ENCODE data around the gene TCF7.

Gene TCF7

DNA sequence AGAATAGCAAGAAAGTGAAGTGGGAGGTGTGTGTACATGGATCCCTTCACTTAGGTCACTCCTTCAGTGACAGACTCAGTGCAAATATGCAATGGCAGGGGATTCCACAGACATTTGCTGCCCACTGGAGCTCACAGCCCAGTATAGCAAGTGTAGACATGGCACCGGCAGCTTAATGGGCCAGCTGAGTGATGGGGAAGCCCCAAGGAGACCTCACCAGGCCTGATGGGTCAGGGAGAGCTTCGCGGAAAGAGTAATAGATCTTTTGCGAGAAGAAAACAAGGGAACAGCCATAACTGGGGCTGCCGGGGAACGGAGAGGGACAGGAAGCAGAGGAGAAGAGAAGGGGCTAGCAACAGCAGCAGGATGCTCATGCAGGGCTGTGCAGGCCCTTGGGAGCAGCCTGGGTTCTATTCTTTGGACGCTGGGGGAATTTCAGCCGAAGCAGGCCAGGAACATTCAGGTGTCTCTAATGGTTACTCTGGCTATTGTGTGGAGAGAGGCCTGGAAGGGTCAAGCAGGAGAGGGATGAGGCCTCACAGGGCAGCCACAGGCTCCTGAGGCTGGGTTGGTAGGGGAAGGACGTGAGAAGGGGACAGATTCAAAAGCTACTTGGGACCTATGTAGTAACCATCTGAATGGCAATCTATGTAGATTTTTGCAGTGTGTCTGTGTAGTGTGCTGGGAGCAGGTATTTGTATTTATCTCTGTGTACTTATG is 27.0 kb downstream of the TCF7 start:
- no peak overlapping the region for H3K9ac ChIP-seq (ENCODE audit: low read depth, low read length)
- H3K9me3 ChIP-seq (ENCODE audit: control insufficient read depth, insufficient read depth, low read length), result no peaks in the 10 kb centered on the region
- H3K4me1 ChIP-seq (ENCODE audit: control insufficient read depth, insufficient read depth, low read length), result peaks cover 7% of the 10 kb centered on the region
- no peak overlapping the region for H3K27ac ChIP-seq (ENCODE audit: low read depth, low read length)
- peaks cover 67% of the 10 kb centered on the region for H3K36me3 ChIP-seq (ENCODE audit: control insufficient read depth, insufficient read depth, low read length)
- no peaks in the 10 kb centered on the region for H3K27me3 ChIP-seq (ENCODE audit: control insufficient read depth, insufficient read depth, low read length)
- no peak overlapping the region for H3K4me3 ChIP-seq (ENCODE audit: low read depth, low read length)

DNA sequence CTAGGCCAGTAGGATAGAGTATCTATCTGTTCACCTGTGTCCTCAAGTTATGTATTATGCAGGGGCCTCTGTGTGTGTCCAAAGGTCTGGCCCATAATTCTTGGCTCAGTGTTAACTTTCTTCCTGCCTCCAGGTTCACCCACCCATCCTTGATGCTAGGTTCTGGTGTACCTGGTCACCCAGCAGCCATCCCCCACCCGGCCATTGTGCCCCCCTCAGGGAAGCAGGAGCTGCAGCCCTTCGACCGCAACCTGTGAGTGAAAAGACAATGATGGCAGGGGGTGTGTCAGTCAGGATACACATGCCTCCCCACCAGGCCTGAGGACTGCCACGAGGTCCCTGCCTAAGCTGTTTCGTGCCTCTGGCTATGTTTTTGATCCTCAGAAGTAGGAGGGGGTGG is 27.6 kb downstream of the TCF7 start:
- Histone ChIP-seq H3K27ac (ENCODE audit: low read depth, low read length) (no peak overlapping the region), H3K4me1 (ENCODE audit: control insufficient read depth, insufficient read depth, low read length) (peaks cover 7% of the 10 kb centered on the region), H3K36me3 (ENCODE audit: control insufficient read depth, insufficient read depth, low read length) (peaks cover 70% of the 10 kb centered on the region), H3K4me3 (ENCODE audit: low read depth, low read length) (no peak overlapping the region), H3K9ac (ENCODE audit: low read depth, low read length) (no peak overlapping the region), H3K9me3 (ENCODE audit: control insufficient read depth, insufficient read depth, low read length) (no peaks in the 10 kb centered on the region), H3K27me3 (ENCODE audit: control insufficient read depth, insufficient read depth, low read length) (no peaks in the 10 kb centered on the region)

DNA sequence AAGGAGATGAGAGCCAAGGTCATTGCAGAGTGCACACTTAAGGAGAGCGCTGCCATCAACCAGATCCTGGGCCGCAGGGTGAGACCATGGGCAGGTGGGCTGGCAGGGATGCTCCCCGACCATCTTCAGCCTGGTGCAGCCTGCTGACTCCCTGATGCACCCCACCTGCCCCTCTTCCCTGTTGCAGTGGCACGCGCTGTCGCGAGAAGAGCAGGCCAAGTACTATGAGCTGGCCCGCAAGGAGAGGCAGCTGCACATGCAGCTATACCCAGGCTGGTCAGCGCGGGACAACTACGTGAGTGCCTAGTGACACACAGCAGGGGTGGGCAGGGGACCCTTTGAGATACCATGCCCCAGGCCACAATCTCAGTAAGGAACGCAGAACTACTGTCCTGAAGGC is 28.3 kb downstream of the TCF7 start:
- Histone ChIP-seq H3K9me3 (ENCODE audit: control insufficient read depth, insufficient read depth, low read length) (no peaks in the 10 kb centered on the region), H3K36me3 (ENCODE audit: control insufficient read depth, insufficient read depth, low read length) (peaks cover 72% of the 10 kb centered on the region), H3K4me3 (ENCODE audit: low read depth, low read length) (no peak overlapping the region), H3K9ac (ENCODE audit: low read depth, low read length) (no peak overlapping the region), H3K4me1 (ENCODE audit: control insufficient read depth, insufficient read depth, low read length) (peaks cover 3% of the 10 kb centered on the region; the same call in 1 of the 2 replicates), H3K27ac (ENCODE audit: low read depth, low read length) (no peak overlapping the region), H3K27me3 (ENCODE audit: control insufficient read depth, insufficient read depth, low read length) (no peaks in the 10 kb centered on the region)

DNA sequence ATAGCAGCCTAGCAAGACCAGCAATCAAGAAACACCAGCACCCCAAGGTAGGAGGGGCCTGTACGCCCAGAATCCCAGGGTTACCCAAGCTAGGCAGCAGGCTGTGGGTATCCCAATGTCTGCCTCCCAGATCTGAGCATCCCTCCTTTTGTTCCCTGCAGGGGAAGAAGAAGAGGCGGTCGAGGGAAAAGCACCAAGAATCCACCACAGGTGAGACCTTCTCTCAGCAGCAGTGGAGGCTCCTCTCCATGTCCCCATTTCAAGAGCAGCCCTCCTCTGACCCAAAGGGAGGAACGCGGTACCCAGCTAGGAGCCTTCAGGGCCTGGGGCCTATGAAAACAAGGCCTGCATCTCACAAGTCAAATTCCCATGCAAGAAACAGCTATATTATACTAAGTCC is 28.9 kb downstream of the TCF7 start:
- H3K36me3 ChIP-seq (ENCODE audit: control insufficient read depth, insufficient read depth, low read length), result peaks cover 73% of the 10 kb centered on the region
- no peak overlapping the region for H3K27ac ChIP-seq (ENCODE audit: low read depth, low read length)

DNA sequence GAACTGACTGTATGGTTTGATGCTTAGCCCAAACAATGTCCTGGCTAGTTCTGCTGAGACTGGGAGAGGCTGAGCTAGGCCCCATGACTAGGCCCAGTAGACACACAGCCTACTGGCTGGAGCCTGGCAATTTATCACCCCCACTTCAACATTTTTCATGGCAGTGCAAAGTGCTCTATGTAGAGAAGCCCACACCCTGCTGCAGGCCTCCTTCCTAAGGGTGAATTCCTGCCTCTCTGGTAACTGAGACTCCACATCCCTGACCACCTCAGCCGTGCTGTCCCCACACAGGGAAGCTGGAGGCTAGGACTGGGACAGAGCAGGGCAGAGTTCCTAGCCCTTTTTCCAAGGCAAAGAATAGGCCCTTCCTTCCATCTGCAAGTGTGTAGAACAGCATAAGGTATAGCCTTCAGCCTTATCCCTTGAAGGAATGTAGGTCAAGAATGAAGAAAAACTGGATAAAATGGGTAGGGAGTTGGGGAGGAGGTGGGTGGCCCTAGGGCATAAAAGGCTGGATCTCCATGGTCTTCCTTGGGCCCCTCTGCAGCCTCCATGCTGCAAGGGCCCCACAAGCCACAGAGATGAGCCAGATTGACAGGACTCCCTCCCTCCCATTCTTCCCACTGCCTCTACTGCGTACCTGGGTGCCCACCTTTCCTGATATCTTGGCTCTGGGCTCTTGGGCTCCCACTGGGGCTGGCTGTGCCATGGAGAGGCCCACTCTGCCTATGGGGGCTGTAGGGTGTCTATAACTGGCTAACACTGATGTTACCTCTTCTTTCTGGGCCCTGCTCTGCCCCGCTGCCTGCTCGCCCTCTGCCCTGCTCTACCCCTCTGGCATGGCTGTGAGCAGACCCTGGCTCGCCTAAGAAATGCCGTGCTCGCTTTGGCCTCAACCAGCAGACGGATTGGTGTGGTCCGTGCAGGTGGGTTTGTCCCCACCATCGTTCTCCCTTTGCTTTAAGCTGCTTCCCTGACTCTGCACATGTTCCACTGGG is 29.8 kb downstream of the TCF7 start:
- peaks cover 3% of the 10 kb centered on the region; the same call in 1 of the 2 replicates for H3K4me1 ChIP-seq (ENCODE audit: control insufficient read depth, insufficient read depth, low read length)
- no peak overlapping the region for H3K27ac ChIP-seq (ENCODE audit: low read depth, low read length)
- H3K27me3 ChIP-seq (ENCODE audit: control insufficient read depth, insufficient read depth, low read length), result no peaks in the 10 kb centered on the region
- H3K9ac ChIP-seq (ENCODE audit: low read depth, low read length), result no peak overlapping the region
- no peaks in the 10 kb centered on the region for H3K9me3 ChIP-seq (ENCODE audit: control insufficient read depth, insufficient read depth, low read length)
- peaks cover 76% of the 10 kb centered on the region for H3K36me3 ChIP-seq (ENCODE audit: control insufficient read depth, insufficient read depth, low read length)
- no peak overlapping the region for H3K4me3 ChIP-seq (ENCODE audit: low read depth, low read length)

More for the DNA sequence above, 28.9 kb downstream of the TCF7 start:
- H3K4me1 ChIP-seq (ENCODE audit: control insufficient read depth, insufficient read depth, low read length), result peaks cover 3% of the 10 kb centered on the region; the same call in 1 of the 2 replicates
- no peak overlapping the region for H3K4me3 ChIP-seq (ENCODE audit: low read depth, low read length)
- H3K9ac ChIP-seq (ENCODE audit: low read depth, low read length), result no peak overlapping the region
- H3K27me3 ChIP-seq (ENCODE audit: control insufficient read depth, insufficient read depth, low read length), result no peaks in the 10 kb centered on the region
- H3K9me3 ChIP-seq (ENCODE audit: control insufficient read depth, insufficient read depth, low read length), result no peaks in the 10 kb centered on the region

DNA sequence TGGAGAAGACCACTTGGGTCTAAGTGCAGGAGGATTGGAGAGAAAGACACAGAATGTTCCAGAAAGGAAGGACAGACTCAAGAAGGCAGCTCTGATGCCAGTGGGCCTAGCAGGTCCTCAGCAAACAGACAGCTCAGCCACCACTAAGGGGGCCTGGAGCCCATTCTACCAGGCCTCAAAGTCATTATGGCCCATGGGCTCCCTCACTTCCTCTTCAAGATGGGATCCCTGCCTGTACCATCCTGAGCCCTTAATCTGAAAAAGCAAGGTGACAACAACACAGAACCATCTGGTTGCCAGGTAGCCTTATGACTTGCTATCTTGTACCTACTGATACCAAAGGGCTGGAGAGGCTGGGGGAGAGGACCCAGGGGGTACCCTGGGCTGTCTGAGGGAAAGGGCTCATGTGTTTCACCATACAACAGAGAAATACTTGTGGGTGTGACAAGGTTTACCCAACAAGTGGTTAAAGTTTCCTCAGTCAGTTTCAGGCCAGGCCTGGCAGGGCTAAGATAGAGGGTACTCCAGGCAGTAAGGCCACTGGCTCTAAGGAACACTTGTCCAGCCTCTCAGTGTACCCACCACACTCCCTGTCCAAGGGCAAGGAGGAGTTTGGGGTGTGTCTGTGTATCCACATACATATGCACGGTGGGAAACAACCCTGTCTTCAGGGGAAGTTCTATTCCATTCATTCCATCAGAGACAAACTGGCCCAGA is 30.7 kb downstream of the TCF7 start:
- Histone ChIP-seq H3K4me1 (ENCODE audit: control insufficient read depth, insufficient read depth, low read length) (peaks cover 2% of the 10 kb centered on the region; the same call in 1 of the 2 replicates), H3K36me3 (ENCODE audit: control insufficient read depth, insufficient read depth, low read length) (peaks cover 80% of the 10 kb centered on the region), H3K4me3 (ENCODE audit: low read depth, low read length) (no peak overlapping the region), H3K9me3 (ENCODE audit: control insufficient read depth, insufficient read depth, low read length) (no peaks in the 10 kb centered on the region), H3K9ac (ENCODE audit: low read depth, low read length) (no peak overlapping the region), H3K27me3 (ENCODE audit: control insufficient read depth, insufficient read depth, low read length) (no peaks in the 10 kb centered on the region), H3K27ac (ENCODE audit: low read depth, low read length) (no peak overlapping the region)

DNA sequence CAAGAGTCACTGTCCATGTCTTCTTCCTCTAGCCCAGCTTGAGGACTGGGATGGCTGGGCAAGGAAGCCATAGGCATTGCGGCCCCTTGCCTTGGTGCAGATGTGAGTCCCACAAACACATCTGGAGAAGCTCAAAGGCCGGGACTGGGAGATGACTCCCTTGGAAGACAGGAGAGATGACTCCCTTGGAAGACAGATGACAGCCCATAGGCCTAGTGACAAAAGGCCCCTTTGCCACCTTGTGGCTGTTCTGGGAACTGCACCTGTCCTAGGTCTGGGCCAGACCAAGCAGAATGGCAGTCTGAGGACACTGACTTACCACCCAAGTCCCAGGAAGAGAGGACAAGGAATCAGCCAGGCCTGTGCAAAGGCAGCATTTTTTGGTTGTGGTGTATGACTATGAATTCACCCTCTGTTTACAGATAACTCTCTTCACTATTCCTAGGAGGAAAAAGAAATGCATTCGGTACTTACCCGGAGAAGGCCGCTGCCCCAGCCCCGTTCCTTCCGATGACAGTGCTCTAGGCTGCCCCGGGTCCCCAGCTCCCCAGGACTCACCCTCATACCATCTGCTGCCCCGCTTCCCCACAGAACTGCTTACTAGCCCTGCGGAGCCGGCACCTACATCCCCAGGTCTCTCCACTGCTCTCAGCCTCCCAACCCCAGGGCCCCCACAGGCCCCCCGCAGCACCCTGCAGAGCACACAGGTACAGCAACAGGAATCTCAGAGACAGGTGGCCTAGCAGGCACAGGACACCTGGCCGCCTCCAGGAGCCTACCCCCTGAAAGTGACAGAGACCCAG is 31.5 kb downstream of the TCF7 start:
- Histone ChIP-seq H3K4me3 (ENCODE audit: low read depth, low read length) (no peak overlapping the region), H3K36me3 (ENCODE audit: control insufficient read depth, insufficient read depth, low read length) (peaks cover 84% of the 10 kb centered on the region), H3K9ac (ENCODE audit: low read depth, low read length) (no peak overlapping the region), H3K4me1 (ENCODE audit: control insufficient read depth, insufficient read depth, low read length) (no peaks in the 10 kb centered on the region), H3K27ac (ENCODE audit: low read depth, low read length) (no peak overlapping the region), H3K9me3 (ENCODE audit: control insufficient read depth, insufficient read depth, low read length) (no peaks in the 10 kb centered on the region), H3K27me3 (ENCODE audit: control insufficient read depth, insufficient read depth, low read length) (no peaks in the 10 kb centered on the region)

DNA sequence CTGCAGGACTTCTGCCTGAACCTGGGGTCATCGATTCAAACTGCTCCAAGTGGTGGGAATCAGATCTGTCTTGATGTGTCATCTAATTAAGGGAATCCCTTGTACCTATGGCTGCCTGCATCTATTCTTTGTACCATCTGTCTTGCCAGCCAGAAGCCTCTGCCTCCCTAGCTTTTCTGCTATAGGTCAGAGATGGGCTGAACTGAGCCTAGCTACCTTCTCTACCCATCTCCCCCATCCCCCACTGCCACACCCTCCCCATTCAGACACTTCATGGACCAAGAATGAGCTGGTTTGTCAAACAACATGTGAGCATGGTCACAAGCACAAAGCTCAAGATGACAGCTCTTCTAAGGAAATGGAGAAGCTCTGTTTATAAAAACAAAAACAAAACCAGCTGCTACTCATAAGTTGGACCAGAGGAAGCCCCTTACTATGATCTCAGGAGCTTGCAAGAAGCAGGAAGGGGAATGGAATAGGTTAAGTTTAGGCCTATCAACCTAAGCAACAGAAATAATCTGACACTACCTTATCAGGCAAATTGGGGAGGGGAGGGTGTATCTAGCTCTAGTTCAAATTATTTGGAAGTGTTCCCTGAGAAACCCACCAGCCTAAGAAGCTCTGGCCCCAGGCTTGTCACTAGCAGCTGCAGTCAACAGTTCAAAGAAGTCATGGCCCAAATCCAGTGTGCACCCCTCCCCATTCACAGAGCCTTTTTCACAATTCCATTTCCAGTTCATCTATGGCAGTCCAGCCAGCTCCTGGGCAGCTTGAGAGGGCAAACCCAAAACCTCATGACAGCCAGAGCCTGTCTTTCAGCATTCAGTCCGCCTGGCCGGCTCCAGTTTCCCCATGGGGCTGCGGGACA is 32.4 kb downstream of the TCF7 start:
- Histone ChIP-seq H3K9me3 (ENCODE audit: control insufficient read depth, insufficient read depth, low read length) (no peaks in the 10 kb centered on the region), H3K4me1 (ENCODE audit: control insufficient read depth, insufficient read depth, low read length) (no peaks in the 10 kb centered on the region), H3K36me3 (ENCODE audit: control insufficient read depth, insufficient read depth, low read length) (peaks cover 85% of the 10 kb centered on the region), H3K27ac (ENCODE audit: low read depth, low read length) (no peak overlapping the region), H3K27me3 (ENCODE audit: control insufficient read depth, insufficient read depth, low read length) (no peaks in the 10 kb centered on the region), H3K4me3 (ENCODE audit: low read depth, low read length) (no peak overlapping the region), H3K9ac (ENCODE audit: low read depth, low read length) (no peak overlapping the region)

DNA sequence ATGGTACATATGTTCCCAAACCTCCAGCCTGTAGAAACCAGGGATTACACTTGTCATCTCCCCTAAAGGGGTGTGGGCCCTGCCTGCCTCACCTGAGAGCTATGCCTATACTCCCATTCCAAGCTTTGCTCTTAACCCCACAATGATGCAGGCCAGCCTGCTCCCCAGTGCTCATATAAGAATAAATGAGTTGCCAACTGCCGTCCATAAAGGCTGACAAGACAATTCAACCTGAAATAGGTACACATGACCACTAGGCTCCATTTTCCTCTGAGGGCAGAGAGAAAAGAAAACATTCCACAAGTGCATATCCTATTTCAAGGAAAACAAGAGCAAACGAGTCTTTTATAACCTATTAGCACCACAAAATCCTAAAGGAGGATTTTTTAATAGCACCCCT is 33.8 kb downstream of the TCF7 start:
- Histone ChIP-seq H3K27me3 (ENCODE audit: control insufficient read depth, insufficient read depth, low read length) (no peaks in the 10 kb centered on the region), H3K9ac (ENCODE audit: low read depth, low read length) (no peak overlapping the region), H3K9me3 (ENCODE audit: control insufficient read depth, insufficient read depth, low read length) (no peaks in the 10 kb centered on the region), H3K4me3 (ENCODE audit: low read depth, low read length) (no peak overlapping the region), H3K27ac (ENCODE audit: low read depth, low read length) (no peak overlapping the region), H3K36me3 (ENCODE audit: control insufficient read depth, insufficient read depth, low read length) (peaks cover 87% of the 10 kb centered on the region), H3K4me1 (ENCODE audit: control insufficient read depth, insufficient read depth, low read length) (no peaks in the 10 kb centered on the region)

Measured in HUES48 (cell line).